GM23338 (cell line): ENCODE results near the gene GRHL3. TPM values are rescaled to one million over a fixed set of nuclear protein-coding genes. Genes with fewer than 3 reads are reported as not detected.
"Not testable (repeated sequence)": the region's sequence is repeated elsewhere in the genome, so short reads cannot be mapped to it uniquely, and the experiment has no call there.

Experiments used
- ATAC-seq: fragments of 200-7000 bp; cut with Tn5 transposase; 3 replicates; pipeline ENCODE4 v1.9.1; 2020
- DNase-seq: peaks from one replicate; pipeline ENCODE4 v3.0.0-alpha.2; 2015; ENCODE audit warnings: low spot score
- H2AFZ ChIP-seq: fragments of 200-600 bp; sonication (generic); 2 replicates; pipeline ENCODE4 v1.8.0; 2016; ENCODE audit warnings: antibody characterized with exemption, mild to moderate bottlenecking, moderate library complexity
- H3F3A ChIP-seq: fragments of 200-600 bp; sonication (generic); replicated peaks from 2 replicates; pipeline ENCODE4 v1.8.0; 2017; ENCODE audit warnings: antibody characterized with exemption, mixed run types, low read depth
- H3K27ac ChIP-seq: fragments of 200-600 bp; sonication (generic); 2 replicates; pipeline ENCODE4 v1.6.1; 2016; ENCODE audit warnings: low read depth
- H3K27me3 ChIP-seq: fragments of 200-600 bp; sonication (generic); 2 replicates; pipeline ENCODE4 v1.8.0; 2016; ENCODE audit warnings: mild to moderate bottlenecking, mixed run types, moderate library complexity; ENCODE audit not compliant: insufficient read depth
- H3K36me3 ChIP-seq: fragments of 200-600 bp; sonication (generic); 2 replicates; pipeline ENCODE4 v1.8.0; 2016; ENCODE audit warnings: mild to moderate bottlenecking; ENCODE audit not compliant: insufficient read depth
- H3K4me1 ChIP-seq: fragments of 200-600 bp; sonication (generic); 2 replicates; pipeline ENCODE4 v1.8.0; 2016; ENCODE audit warnings: mild to moderate bottlenecking, moderate library complexity; ENCODE audit not compliant: insufficient read depth
- H3K4me2 ChIP-seq: fragments of 200-600 bp; sonication (generic); 2 replicates; pipeline ENCODE4 v1.7.1; 2017; ENCODE audit warnings: mixed run types
- H3K4me3 ChIP-seq: fragments of 200-600 bp; sonication (generic); 2 replicates; pipeline ENCODE4 v1.6.1; 2016; ENCODE audit warnings: mixed run types
- H3K79me2 ChIP-seq: fragments of 200-600 bp; sonication (generic); replicated peaks from 2 replicates; pipeline ENCODE4 v1.8.0; 2017; ENCODE audit warnings: mild to moderate bottlenecking; ENCODE audit not compliant: insufficient read depth
- H3K9me2 ChIP-seq: fragments of 200-600 bp; sonication (generic); 2 replicates; pipeline ENCODE4 v1.8.0; 2017; ENCODE audit not compliant: insufficient read depth
- H4K20me1 ChIP-seq: fragments of 200-600 bp; sonication (generic); replicated peaks from 2 replicates; pipeline ENCODE4 v1.8.0; 2017; ENCODE audit warnings: mild to moderate bottlenecking; ENCODE audit not compliant: insufficient read depth
- H3K27ac Mint-ChIP-seq: 2 replicates; pipeline ENCODE4 v1.8.0; 2020; ENCODE audit warnings: inconsistent platforms, mild to moderate bottlenecking, moderate library complexity, mixed read lengths
- H3K27me3 Mint-ChIP-seq: 3 replicates; pipeline ENCODE4 v1.8.0; 2022; ENCODE audit warnings: low read depth, mild to moderate bottlenecking, moderate library complexity, mixed read lengths, inconsistent platforms; ENCODE audit not compliant: insufficient read depth, poor library complexity
- H3K36me3 Mint-ChIP-seq: 3 replicates; pipeline ENCODE4 v1.8.0; 2021; ENCODE audit warnings: low read depth, mild to moderate bottlenecking, inconsistent platforms, moderate library complexity, mixed read lengths
- H3K4me1 Mint-ChIP-seq: 3 replicates; pipeline ENCODE4 v1.8.0; 2020; ENCODE audit warnings: mild to moderate bottlenecking, inconsistent platforms, mixed read lengths
- H3K4me3 Mint-ChIP-seq: 3 replicates; pipeline ENCODE4 v1.8.0; 2021; ENCODE audit warnings: moderate library complexity, mild to moderate bottlenecking, inconsistent platforms, mixed read lengths
- H3K9me3 Mint-ChIP-seq: 3 replicates; pipeline ENCODE4 v1.8.0; 2020; ENCODE audit warnings: moderate library complexity, mild to moderate bottlenecking, inconsistent platforms, mixed read lengths
- CREB1 ChIP-seq: fragments of 250-450 bp; sonication (Bioruptor Pico); IDR thresholded peaks from 2 replicates; pipeline ENCODE4 v1.5.0; 2020; ENCODE audit warnings: low read depth, mild to moderate bottlenecking, moderate library complexity
- CTCF ChIP-seq, 2 experiments: fragments of 200-600 bp in 1 of 2; sonication (generic) in 1 of 2; conservative IDR thresholded peaks; 2 replicates each; pipeline versions ENCODE4 v1.5.1 to v1.6.1; 2016 to 2017; ENCODE audit warnings: antibody characterized with exemption in 2 of 2, low read depth in 2 of 2, mild to moderate bottlenecking in 2 of 2, moderate library complexity in 1 of 2
- EZH2 ChIP-seq: fragments of 200-600 bp; sonication (generic); IDR thresholded peaks from one replicate; pipeline ENCODE4 v1.8.0; 2017; ENCODE audit warnings: antibody characterized with exemption, mild to moderate bottlenecking, low read depth; ENCODE audit not compliant: unreplicated experiment
- JUNB ChIP-seq: IDR thresholded peaks from one replicate; pipeline ENCODE4 v1.6.1; 2016; ENCODE audit warnings: antibody characterized with exemption; ENCODE audit not compliant: unreplicated experiment
- ZNF114 ChIP-seq: fragments of 250-450 bp; sonication (Bioruptor Pico); IDR thresholded peaks from 2 replicates; pipeline ENCODE4 v1.5.0; 2020; ENCODE audit warnings: mild to moderate bottlenecking, moderate library complexity
- ZNF462 ChIP-seq: fragments of 250-450 bp; sonication (Bioruptor Pico); IDR thresholded peaks from 2 replicates; pipeline ENCODE4 v1.5.0; 2020; ENCODE audit warnings: mild to moderate bottlenecking, moderate library complexity
- long read RNA-seq: library from polyadenylated mRNA; unstranded; transcript quantifications from one replicate; pipeline ENCODE4 v2.0.0, GENCODE V29; 2020; ENCODE audit not compliant: unreplicated experiment
- polyA plus RNA-seq: library from polyadenylated mRNA; unstranded; fragments of >200 nt; fragmentation: Nextera tagmentation; extraction: Ambion mirVana; gene quantifications from 2 replicates; pipeline ENCODE4 v1.2.1, GENCODE V29; 2016
- total RNA-seq: library from RNA; depleted of rRNA; stranded (reverse); fragments of >200 nt; shearing (Covaris generic); gene quantifications from 2 replicates; pipeline ENCODE4 v1.2.3, GENCODE V29; 2014; rRNA removed

GRHL3 gene
- total RNA-seq, result 0.93 and 1.1 TPM in 2 replicates
- polyA plus RNA-seq, result 0.78 and 1.4 TPM in 2 replicates
- long read RNA-seq, partial matches to known transcripts, result 0 of 1 reads
- long read RNA-seq, other reads (novel, unspliced or antisense), result 1 of 1 reads

GRCh38 chr1:24319312-24319863 lies at the start of gene GRHL3:
Gene GRHL3, plus strand, starts transcription at chr1:24319357. Its CDS starts 195 bp downstream, at chr1:24319552.
- H3K27me3 ChIP-seq, result peaks cover 46% of the 10 kb centered on the region
- ATAC-seq (peak; percentile 84), DNase-seq (peak; percentile 95)
- no peak within 1 kb of the TSS for H2AFZ ChIP-seq
- peak within 1 kb of the TSS; percentile 70 for H3K4me2 ChIP-seq
- Mint-ChIP-seq H3K4me1 (peaks cover 46% of the 10 kb centered on the region), H3K27ac (no peak within 1 kb of the TSS), H3K9me3 (no peaks in the 10 kb centered on the region), H3K27me3 (peaks cover 46% of the 10 kb centered on the region), H3K36me3 (no peaks in the 10 kb centered on the region), H3K4me3 (peak within 1 kb of the TSS; percentile 77)
- no peaks in the 10 kb centered on the region for H3K36me3 ChIP-seq
- H3K4me1 ChIP-seq, result peaks cover 32% of the 10 kb centered on the region
- no peak within 1 kb of the TSS for H3K27ac ChIP-seq
- no peaks in the 10 kb centered on the region for H3K79me2 ChIP-seq
- peaks cover 8% of the 10 kb centered on the region; the same call in 1 of the 2 replicates for H3F3A ChIP-seq
- no peaks in the 10 kb centered on the region for H4K20me1 ChIP-seq
- TF ChIP-seq EZH2 (no peak), CREB1 (peak; percentile 26; the same call in 1 of the 2 replicates)
- H3K4me3 ChIP-seq, result peak within 1 kb of the TSS; percentile 50
- no peaks in the 10 kb centered on the region for H3K9me2 ChIP-seq

- not testable (repeated sequence) for H3K4me3 Mint-ChIP-seq, H3K27me3 ChIP-seq
Measured at GRCh38 chr1:24274203-24275103, 44.7 kb upstream of the GRHL3 start.

GRCh38 chr1:24275104-24275410 lies 44.1 kb upstream of the GRHL3 start:
- peaks cover 8% of the 10 kb centered on the region for H3K27me3 Mint-ChIP-seq
- Histone ChIP-seq H3K4me2 (no peak overlapping the region), H3K4me1 (no peaks in the 10 kb centered on the region), H3K4me3 (no peak overlapping the region), H3K36me3 (no peaks in the 10 kb centered on the region), H3K79me2 (no peaks in the 10 kb centered on the region), H2AFZ (no peak overlapping the region), H3K27ac (no peak overlapping the region), H4K20me1 (no peaks in the 10 kb centered on the region), H3F3A (no peaks in the 10 kb centered on the region), H3K9me2 (no peaks in the 10 kb centered on the region), H3K27me3 (no peaks in the 10 kb centered on the region)
- H3K9me3 Mint-ChIP-seq, result peaks cover 8% of the 10 kb centered on the region; the same call in 2 of the 3 replicates
- no peak for ATAC-seq
- TF ChIP-seq ZNF462, result no peak
- TF ChIP-seq CTCF (conservative IDR thresholded peaks at IDR 0.05; ENCODE audit: low read depth in 2 of 2), result no peak
- no peak for TF ChIP-seq JUNB
- no peak for TF ChIP-seq ZNF114 (CRISPR knock-in tag)
- H3K4me3 Mint-ChIP-seq, result no peak overlapping the region
- no peak for DNase-seq
- 0 out of 3 replicates have a peak, but pooled peaks cover 2% of the 10 kb centered on the region for H3K36me3 Mint-ChIP-seq
- no peak overlapping the region for H3K27ac Mint-ChIP-seq
- peaks cover 2% of the 10 kb centered on the region; the same call in 2 of the 3 replicates for H3K4me1 Mint-ChIP-seq

More at GRCh38 chr1:24274203-24275103, 44.7 kb upstream of the GRHL3 start:
- not testable (repeated sequence) for DNase-seq, H2AFZ ChIP-seq, H3K4me1 Mint-ChIP-seq, H3K36me3 ChIP-seq, H3K27ac ChIP-seq, H3K4me3 ChIP-seq, H4K20me1 ChIP-seq, ATAC-seq, H3K36me3 Mint-ChIP-seq, H3K27ac Mint-ChIP-seq, H3F3A ChIP-seq, H3K4me2 ChIP-seq, H3K27me3 Mint-ChIP-seq, H3K79me2 ChIP-seq, H3K9me2 ChIP-seq, H3K4me1 ChIP-seq
- peaks cover 11% of the 10 kb centered on the region; the same call in 2 of the 3 replicates for H3K9me3 Mint-ChIP-seq
